HG02571 (cell line): ENCODE results near the gene HHATL.
"Not testable (repeated sequence)": the region's sequence is repeated elsewhere in the genome, so short reads cannot be mapped to it uniquely, and the experiment has no call there.

Experiments
- ATAC-seq: cut with Tn5 transposase; IDR thresholded peaks from one replicate; pipeline ENCODE4 v1.9.1; 2021; ENCODE audit warnings: mild to moderate bottlenecking, moderate library complexity; ENCODE audit not compliant: unreplicated experiment

HHATL gene

GRCh38 chr3:42734263-42734860 lies 31.8 kb upstream of the HHATL start:
- no peak for ATAC-seq

GRCh38 chr3:42733501-42734262 lies 31.1 kb upstream of the HHATL start:
- no peak for ATAC-seq

- no peak for ATAC-seq
Measured at GRCh38 chr3:42732829-42733459, 30.3 kb upstream of the HHATL start.

- no peak for ATAC-seq
Measured at GRCh38 chr3:42732196-42732828, 29.7 kb upstream of the HHATL start.

- no peak for ATAC-seq
Measured at GRCh38 chr3:42731476-42732195, 29.0 kb upstream of the HHATL start.

GRCh38 chr3:42730706-42731420 lies 28.3 kb upstream of the HHATL start:
- ATAC-seq: no peak

- ATAC-seq: no peak
Measured at GRCh38 chr3:42730294-42730693, 27.7 kb upstream of the HHATL start.

- no peak for ATAC-seq
Measured at GRCh38 chr3:42729404-42730145, 27.0 kb upstream of the HHATL start.

- no peak for ATAC-seq
Measured at GRCh38 chr3:42728668-42729364, 26.2 kb upstream of the HHATL start.

- ATAC-seq: no peak
Measured at GRCh38 chr3:42728056-42728455, 25.5 kb upstream of the HHATL start.

- ATAC-seq: no peak
Measured at GRCh38 chr3:42725454-42725853, 22.9 kb upstream of the HHATL start.

- ATAC-seq: no peak
Measured at GRCh38 chr3:42723219-42723618, 20.6 kb upstream of the HHATL start.

- not testable (repeated sequence) for ATAC-seq
Measured at GRCh38 chr3:42722442-42722841, 19.8 kb upstream of the HHATL start.

GRCh38 chr3:42721690-42722089 lies 19.1 kb upstream of the HHATL start:
- ATAC-seq: no peak

- ATAC-seq: no peak
Measured at GRCh38 chr3:42720126-42720525, 17.5 kb upstream of the HHATL start.

- no peak for ATAC-seq
Measured at GRCh38 chr3:42719002-42719401, 16.4 kb upstream of the HHATL start.

- no peak for ATAC-seq
Measured at GRCh38 chr3:42718338-42718737, 15.7 kb upstream of the HHATL start.

- ATAC-seq: no peak
Measured at GRCh38 chr3:42717306-42717705, 14.7 kb upstream of the HHATL start.

GRCh38 chr3:42714171-42714852 lies 11.7 kb upstream of the HHATL start:
- ATAC-seq: no peak
